Breast epithelium (tissue), 3 donors: Measurements from ENCODE around the gene GRIK4.

Source experiments
- CTCF ChIP-seq, 3 donors: fragments of 450-650 bp; IDR thresholded peaks; one replicate each; pipeline ENCODE4 v1.5.1; 2016 to 2017; ENCODE audit warnings: antibody characterized with exemption in 3 of 3, mild to moderate bottlenecking in 3 of 3, moderate library complexity in 3 of 3
- POLR2A ChIP-seq: fragments of 450-650 bp; IDR thresholded peaks from one replicate; pipeline ENCODE4 v1.6.1; 2016; ENCODE audit warnings: antibody characterized with exemption, mild to moderate bottlenecking, moderate library complexity
- POLR2AphosphoS5 ChIP-seq, 3 donors: sonication (generic); formaldehyde crosslinking; IDR thresholded peaks; one replicate each; pipeline ENCODE4 v1.6.1; 2017; ENCODE audit warnings: antibody characterized with exemption in 3 of 3

- no peak for TF ChIP-seq CTCF (IDR thresholded peaks at IDR 0.05)
- no peak for TF ChIP-seq POLR2A
- no peak for TF ChIP-seq POLR2AphosphoS5 (IDR thresholded peaks at IDR 0.05)
Measured at GRCh38 chr11:120579611-120580031, 68.1 kb downstream of the GRIK4 start.
